ENCODE measurements around the gene APLP2.

GRCh38 chr11:130051082-130051481, 18.6 kb upstream of the APLP2 start:
- TF ChIP-seq ZNF274 (IDR thresholded peaks at IDR 0.05; ENCODE audit: low read depth, low read length) (no peak), SUZ12 (IDR thresholded peaks at IDR 0.05; ENCODE audit: extremely low read depth, insufficient read depth, insufficient read length) (no peak), YY1 (IDR thresholded peaks at IDR 0.05; ENCODE audit: insufficient read depth, insufficient read length) (no peak)
